RWPE1 (cell line): ENCODE data around the gene ZNF346.

Experiments
- CTCF ChIA-PET: fragments of 350-600 bp; sonication (Branson Sonifier 250); formaldehyde crosslinking; extraction: SDS; loops from one replicate; lab custom pipeline; 2021; lab: Yijun Ruan, JAX
- POLR2A ChIA-PET: fragments of 400-600 bp; formaldehyde crosslinking; extraction: SDS; loops from one replicate; lab custom pipeline; 2020; ENCODE audit warnings: antibody characterized with exemption; ENCODE audit not compliant: low non-redundant PET; lab: Yijun Ruan, JAX
- DNase-seq: peaks from one replicate; pipeline ENCODE4 v3.0.0; 2012; ENCODE audit warnings: low spot score
- H3K27ac ChIP-seq: fragments of 450-650 bp; 2 replicates; pipeline ENCODE4 v1.5.1; 2017
- TF ChIP-seq, protein P1 (sequence below): fragments of 450-650 bp; conservative IDR thresholded peaks from 2 replicates; pipeline ENCODE4 v1.5.1; 2017; ENCODE audit warnings: low read depth, mild to moderate bottlenecking

The ZNF346 gene

DNA sequence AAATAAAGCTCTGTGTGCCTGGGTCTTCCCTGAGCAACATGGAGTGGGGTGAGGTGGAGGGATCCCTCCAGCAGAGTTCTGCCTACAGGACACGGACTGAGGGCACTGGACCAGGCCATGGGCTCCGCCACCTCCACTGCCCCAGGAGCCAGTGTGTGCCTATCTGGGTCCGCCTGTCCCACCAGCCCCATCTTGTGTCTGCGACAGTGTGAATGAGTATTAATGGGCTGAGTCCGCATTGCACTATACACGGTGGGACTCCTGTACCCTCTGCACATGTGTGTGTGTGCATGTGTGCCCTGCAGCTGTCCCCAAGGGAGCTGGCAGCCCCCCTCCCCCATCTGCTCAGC, 75.6 kb downstream of the ZNF346 start:
- TF ChIP-seq, protein P1, sequence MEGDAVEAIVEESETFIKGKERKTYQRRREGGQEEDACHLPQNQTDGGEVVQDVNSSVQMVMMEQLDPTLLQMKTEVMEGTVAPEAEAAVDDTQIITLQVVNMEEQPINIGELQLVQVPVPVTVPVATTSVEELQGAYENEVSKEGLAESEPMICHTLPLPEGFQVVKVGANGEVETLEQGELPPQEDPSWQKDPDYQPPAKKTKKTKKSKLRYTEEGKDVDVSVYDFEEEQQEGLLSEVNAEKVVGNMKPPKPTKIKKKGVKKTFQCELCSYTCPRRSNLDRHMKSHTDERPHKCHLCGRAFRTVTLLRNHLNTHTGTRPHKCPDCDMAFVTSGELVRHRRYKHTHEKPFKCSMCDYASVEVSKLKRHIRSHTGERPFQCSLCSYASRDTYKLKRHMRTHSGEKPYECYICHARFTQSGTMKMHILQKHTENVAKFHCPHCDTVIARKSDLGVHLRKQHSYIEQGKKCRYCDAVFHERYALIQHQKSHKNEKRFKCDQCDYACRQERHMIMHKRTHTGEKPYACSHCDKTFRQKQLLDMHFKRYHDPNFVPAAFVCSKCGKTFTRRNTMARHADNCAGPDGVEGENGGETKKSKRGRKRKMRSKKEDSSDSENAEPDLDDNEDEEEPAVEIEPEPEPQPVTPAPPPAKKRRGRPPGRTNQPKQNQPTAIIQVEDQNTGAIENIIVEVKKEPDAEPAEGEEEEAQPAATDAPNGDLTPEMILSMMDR, result no peak
- H3K27ac ChIP-seq, result no peak overlapping the region
- ChIA-PET POLR2A (interaction anchor here (0.6 kb wide), 1 partner anchor 139 kb away, joined by 6 read pairs; no protein-coding TSS in a partner anchor), CTCF (interaction anchor here (0.5 to 3.5 kb wide), 4 partner anchors 11 to 35 kb away, joined by 3 to 31 read pairs (median 4); partner anchors contain the start of gene FGFR4)
- no peak for DNase-seq

GRCh38 chr5:177098470-177099141, 76.1 kb downstream of the ZNF346 start:
- POLR2A ChIA-PET, result no interaction called here
- DNase-seq, result no peak
- TF ChIP-seq, protein P1, result no peak
- no peak overlapping the region for H3K27ac ChIP-seq
- CTCF ChIA-PET, result interaction anchor here (1.7 to 3.5 kb wide), 2 partner anchors 12 to 14 kb away, joined by 4 to 31 read pairs; partner anchors contain the start of gene FGFR4

- POLR2A ChIA-PET, result no interaction called here
- no peak for DNase-seq
- CTCF ChIA-PET, result interaction anchor here (0.6 to 3.5 kb wide), 3 partner anchors 13 to 295 kb away, joined by 3 to 31 read pairs (median 4); partner anchors contain the start of gene FGFR4
- H3K27ac ChIP-seq, result no peak overlapping the region
- TF ChIP-seq, protein P1, result no peak
Observed at GRCh38 chr5:177099422-177100093, 77.1 kb downstream of the ZNF346 start.

DNA sequence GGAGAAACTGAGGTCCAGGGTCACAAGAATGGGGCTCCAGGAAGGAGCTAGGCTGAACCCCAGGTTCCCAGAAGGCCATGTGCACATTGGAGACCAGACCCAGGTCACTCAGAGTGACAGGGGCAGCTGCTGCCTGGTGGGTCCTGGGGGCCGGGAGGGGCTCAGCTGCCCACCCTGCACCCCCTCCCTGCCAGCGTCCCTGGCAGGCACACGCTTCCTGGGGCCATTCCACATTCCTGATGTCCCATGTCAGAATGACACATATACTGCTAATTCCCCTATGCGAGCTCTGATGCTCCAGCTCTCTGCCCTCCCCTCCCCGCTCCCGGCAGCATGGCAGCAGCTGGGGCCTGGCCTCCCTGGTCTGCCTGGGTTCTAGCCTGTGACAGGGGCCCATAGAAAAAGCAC, 78.2 kb downstream of the ZNF346 start:
- TF ChIP-seq, protein P1, result no peak

DNA sequence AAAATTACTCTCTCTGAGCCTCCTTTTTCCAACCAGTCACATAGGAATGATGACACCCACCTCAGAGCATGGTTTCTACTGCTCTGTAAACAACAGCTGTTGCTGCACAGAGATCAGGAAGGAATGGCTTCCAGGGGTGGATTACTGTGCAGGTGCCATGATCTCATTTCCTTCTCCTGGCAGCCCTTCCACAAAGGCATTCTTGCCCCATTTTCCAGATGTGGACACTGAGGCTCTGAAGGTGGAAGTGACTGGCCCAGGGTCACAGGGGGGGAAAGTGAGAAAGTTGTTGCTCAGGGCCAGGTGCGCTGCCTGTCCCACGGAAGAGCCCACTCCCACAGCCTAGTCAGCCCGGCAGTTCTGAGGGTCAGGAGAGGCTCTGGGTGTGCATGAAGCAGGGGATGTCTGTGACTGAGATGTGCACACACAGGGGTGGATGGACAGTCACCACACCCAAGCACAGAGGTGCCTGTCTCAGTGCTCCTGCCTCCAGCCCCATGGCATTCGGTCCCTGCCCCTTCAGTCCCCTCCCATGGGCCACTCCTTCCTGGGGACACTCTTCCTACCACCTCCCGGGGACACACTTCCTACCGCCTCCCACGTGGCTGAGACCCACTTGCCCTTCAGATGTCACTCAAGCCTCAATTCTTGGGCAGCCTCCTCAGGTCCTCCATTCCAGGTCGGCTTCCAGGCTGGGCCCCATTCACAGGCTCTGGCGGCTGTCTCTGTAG, 81.2 kb downstream of the ZNF346 start:
- ChIA-PET POLR2A (no interaction called here), CTCF (interaction anchor here (0.7 kb wide), 1 partner anchor 443 kb away, joined by 4 read pairs; no protein-coding TSS in a partner anchor)
- no peak overlapping the region for H3K27ac ChIP-seq
- DNase-seq, result no peak
- TF ChIP-seq, protein P1, result no peak

More for the DNA sequence above, 78.2 kb downstream of the ZNF346 start:
- H3K27ac ChIP-seq, result no peak overlapping the region
- POLR2A ChIA-PET, result no interaction called here
- CTCF ChIA-PET, result interaction anchor here (1.0 kb wide), 1 partner anchor 440 kb away, joined by 3 read pairs; no protein-coding TSS in a partner anchor
- DNase-seq, result no peak
